ENCODE results near the gene BGLAP. TPM values are rescaled to one million over a fixed set of nuclear protein-coding genes. Genes with fewer than 3 reads are reported as not detected.

The BGLAP gene
- total and polyA plus RNA-seq, 2 of the 13 experiments (the other 11 are each of a cell fraction or from before 2014, with no cell fraction given), result 0.62 to 1.6 TPM

DNA sequence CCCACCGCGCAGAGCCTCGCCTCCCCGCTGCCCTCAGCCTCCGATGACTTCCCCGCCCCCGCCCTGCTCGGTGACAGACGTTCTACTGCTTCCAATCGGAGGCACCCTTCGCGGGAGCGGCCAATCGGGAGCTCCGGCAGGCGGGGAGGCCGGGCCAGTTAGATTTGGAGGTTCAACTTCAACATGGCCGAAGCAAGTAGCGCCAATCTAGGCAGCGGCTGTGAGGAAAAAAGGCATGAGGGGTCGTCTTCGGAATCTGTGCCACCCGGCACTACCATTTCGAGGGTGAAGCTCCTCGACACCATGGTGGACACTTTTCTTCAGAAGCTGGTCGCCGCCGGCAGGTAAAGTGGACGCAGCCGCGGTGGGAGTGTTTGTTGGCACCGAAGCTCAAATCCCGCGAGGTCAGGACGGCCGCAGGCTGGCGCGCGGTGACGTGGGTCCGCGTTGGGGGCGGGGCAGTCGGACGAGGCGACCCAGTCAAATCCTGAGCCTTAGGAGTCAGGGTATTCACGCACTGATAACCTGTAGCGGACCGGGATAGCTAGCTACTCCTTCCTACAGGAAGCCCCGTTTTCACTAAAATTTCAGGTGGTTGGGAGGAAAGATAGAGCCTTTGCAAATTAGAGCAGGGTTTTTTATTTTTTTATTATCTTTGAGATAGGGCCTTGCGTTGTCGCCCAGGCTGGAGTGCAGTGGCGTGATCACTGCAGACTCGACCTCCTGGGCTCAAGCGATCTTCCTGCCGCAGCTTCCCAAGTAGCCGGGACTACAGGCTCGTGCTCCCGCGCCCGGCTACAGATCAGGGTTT lies 28.9 kb upstream of the BGLAP start, which contains the start of gene PMF1 (continued):
- TF ChIP-seq TSC22D2 (CRISPR knock-in tag; IDR thresholded peaks at IDR 0.05; ENCODE audit: borderline replicate concordance), result peak; percentile 60; the same call in 1 of the 2 replicates
- TF ChIP-seq, protein P1, sequence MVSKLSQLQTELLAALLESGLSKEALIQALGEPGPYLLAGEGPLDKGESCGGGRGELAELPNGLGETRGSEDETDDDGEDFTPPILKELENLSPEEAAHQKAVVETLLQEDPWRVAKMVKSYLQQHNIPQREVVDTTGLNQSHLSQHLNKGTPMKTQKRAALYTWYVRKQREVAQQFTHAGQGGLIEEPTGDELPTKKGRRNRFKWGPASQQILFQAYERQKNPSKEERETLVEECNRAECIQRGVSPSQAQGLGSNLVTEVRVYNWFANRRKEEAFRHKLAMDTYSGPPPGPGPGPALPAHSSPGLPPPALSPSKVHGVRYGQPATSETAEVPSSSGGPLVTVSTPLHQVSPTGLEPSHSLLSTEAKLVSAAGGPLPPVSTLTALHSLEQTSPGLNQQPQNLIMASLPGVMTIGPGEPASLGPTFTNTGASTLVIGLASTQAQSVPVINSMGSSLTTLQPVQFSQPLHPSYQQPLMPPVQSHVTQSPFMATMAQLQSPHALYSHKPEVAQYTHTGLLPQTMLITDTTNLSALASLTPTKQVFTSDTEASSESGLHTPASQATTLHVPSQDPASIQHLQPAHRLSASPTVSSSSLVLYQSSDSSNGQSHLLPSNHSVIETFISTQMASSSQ (IDR thresholded peaks at IDR 0.05; ENCODE audit: low read depth), result no peak
- TF ChIP-seq, protein P1 (CRISPR knock-in tag; IDR thresholded peaks at IDR 0.05; ENCODE audit: borderline replicate concordance), result peak; percentile 73; the same call in 1 of the 2 replicates
- TF ChIP-seq SIN3A (IDR thresholded peaks at IDR 0.05; ENCODE audit: borderline replicate concordance, low read depth, low read length), result peak; percentile 79; the same call in 1 of the 2 replicates
- no peak for TF ChIP-seq GPN1 (CRISPR knock-in tag; IDR thresholded peaks at IDR 0.05; ENCODE audit: borderline replicate concordance)
- peak; percentile 93 for TF ChIP-seq SP2 (CRISPR knock-in tag; IDR thresholded peaks at IDR 0.05)
- peak; percentile 88 for TF ChIP-seq MTA1 (CRISPR knock-in tag; IDR thresholded peaks at IDR 0.05; ENCODE audit: borderline replicate concordance)
- no peak for TF ChIP-seq ZNF512 (CRISPR knock-in tag; IDR thresholded peaks at IDR 0.05)
- no peak; the same call in 1 of the 2 replicates for TF ChIP-seq GATA4 (IDR thresholded peaks at IDR 0.05; ENCODE audit: borderline replicate concordance, low read depth)
- TF ChIP-seq ZNF337 (CRISPR knock-in tag; IDR thresholded peaks at IDR 0.05; ENCODE audit: borderline replicate concordance, low read depth), result no peak
- TF ChIP-seq KLF16 (CRISPR knock-in tag; IDR thresholded peaks at IDR 0.05), result peak in 1 of 2 experiments; percentile 77; a peak in 2 of 4 replicates
- no peak for TF ChIP-seq JUNB (CRISPR knock-in tag; IDR thresholded peaks at IDR 0.05; ENCODE audit: borderline replicate concordance)
- no peak for TF ChIP-seq ZNF546 (CRISPR knock-in tag; conservative IDR thresholded peaks at IDR 0.05)
- TF ChIP-seq HMGXB3 (CRISPR knock-in tag; IDR thresholded peaks at IDR 0.05; ENCODE audit: borderline replicate concordance), result peak; percentile 68
- peak; percentile 58; the same call in 1 of the 2 replicates for TF ChIP-seq ZNF761 (CRISPR knock-in tag; conservative IDR thresholded peaks at IDR 0.05)
- no peak for TF ChIP-seq ZKSCAN5 (CRISPR knock-in tag; IDR thresholded peaks at IDR 0.05)
- TF ChIP-seq ERF (CRISPR knock-in tag; IDR thresholded peaks at IDR 0.05), result peak; percentile 74

Data from HepG2 (cell line).